ENCODE results near the gene ISL1. TPM values are rescaled to one million over a fixed set of nuclear protein-coding genes. Genes with fewer than 3 reads are reported as not detected.

ISL1 gene
- total RNA-seq, 1 experiment from 2014 or later = 1.2 TPM

DNA sequence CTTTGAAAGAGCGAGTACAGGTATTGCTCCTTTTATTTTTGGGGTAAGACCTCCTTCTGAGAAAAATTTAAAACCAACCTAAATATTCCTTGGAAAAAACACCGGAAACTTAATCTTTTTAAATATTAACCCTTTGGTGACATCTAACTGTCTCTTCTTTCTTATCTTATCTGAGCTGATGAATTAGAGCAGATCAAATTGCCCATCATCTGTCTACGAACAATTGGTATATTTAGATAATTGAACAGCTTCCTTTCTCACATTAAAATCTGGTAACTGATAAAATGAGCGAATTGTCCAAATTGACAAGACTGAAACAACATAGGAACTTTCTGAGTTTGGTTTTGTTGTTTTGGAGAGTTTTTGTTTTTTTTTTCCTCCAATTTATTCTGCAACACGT is 2.0 kb downstream of the ISL1 start:
- H3K4me3 Mint-ChIP-seq (ENCODE audit: unreplicated experiment) = peak overlapping the region; percentile 98
- H3K4me1 Mint-ChIP-seq (ENCODE audit: insufficient read depth, unreplicated experiment) = peaks cover 48% of the 10 kb centered on the region
- peaks cover 8% of the 10 kb centered on the region for H3K36me3 Mint-ChIP-seq (ENCODE audit: insufficient read depth, unreplicated experiment)
- no TSS peak for BruUV-seq (replicated peaks)
- intact Hi-C loops (cut with micrococcal nuclease) = loop anchor here (5.0 to 10.0 kb wide), 2 partner anchors 300 to 1412 kb away; no protein-coding TSS in a partner anchor
- no peaks in the 10 kb centered on the region for H3K27me3 Mint-ChIP-seq (ENCODE audit: insufficient read depth, unreplicated experiment)
- TF ChIP-seq, protein P1, sequence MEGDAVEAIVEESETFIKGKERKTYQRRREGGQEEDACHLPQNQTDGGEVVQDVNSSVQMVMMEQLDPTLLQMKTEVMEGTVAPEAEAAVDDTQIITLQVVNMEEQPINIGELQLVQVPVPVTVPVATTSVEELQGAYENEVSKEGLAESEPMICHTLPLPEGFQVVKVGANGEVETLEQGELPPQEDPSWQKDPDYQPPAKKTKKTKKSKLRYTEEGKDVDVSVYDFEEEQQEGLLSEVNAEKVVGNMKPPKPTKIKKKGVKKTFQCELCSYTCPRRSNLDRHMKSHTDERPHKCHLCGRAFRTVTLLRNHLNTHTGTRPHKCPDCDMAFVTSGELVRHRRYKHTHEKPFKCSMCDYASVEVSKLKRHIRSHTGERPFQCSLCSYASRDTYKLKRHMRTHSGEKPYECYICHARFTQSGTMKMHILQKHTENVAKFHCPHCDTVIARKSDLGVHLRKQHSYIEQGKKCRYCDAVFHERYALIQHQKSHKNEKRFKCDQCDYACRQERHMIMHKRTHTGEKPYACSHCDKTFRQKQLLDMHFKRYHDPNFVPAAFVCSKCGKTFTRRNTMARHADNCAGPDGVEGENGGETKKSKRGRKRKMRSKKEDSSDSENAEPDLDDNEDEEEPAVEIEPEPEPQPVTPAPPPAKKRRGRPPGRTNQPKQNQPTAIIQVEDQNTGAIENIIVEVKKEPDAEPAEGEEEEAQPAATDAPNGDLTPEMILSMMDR (IDR thresholded peaks at IDR 0.05; ENCODE audit: unreplicated experiment) = no peak
- ChIA-PET CTCF (interaction anchor here (0.6 to 1.3 kb wide), 6 partner anchors 30 to 799 kb away, joined by 3 to 7 read pairs (median 5); no protein-coding TSS in a partner anchor), POLR2A (interaction anchor here (0.7 to 2.1 kb wide), 6 partner anchors 12 to 576 kb away, joined by 3 to 6 read pairs (median 3); no protein-coding TSS in a partner anchor)
- H3K27ac Mint-ChIP-seq (ENCODE audit: low read depth, unreplicated experiment) = peak overlapping the region; percentile 83
- DNase-seq (ENCODE audit: unreplicated experiment) = no peak
- no peaks in the 10 kb centered on the region for H3K9me3 Mint-ChIP-seq (ENCODE audit: unreplicated experiment)

- peak overlapping the region; percentile 98 for H3K4me3 Mint-ChIP-seq (ENCODE audit: unreplicated experiment)
- DNase-seq (ENCODE audit: unreplicated experiment) = no peak
- H3K36me3 Mint-ChIP-seq (ENCODE audit: insufficient read depth, unreplicated experiment) = peaks cover 8% of the 10 kb centered on the region
- TF ChIP-seq, protein P1 (IDR thresholded peaks at IDR 0.05; ENCODE audit: unreplicated experiment) = no peak
- CTCF ChIA-PET = interaction anchor here (0.7 to 1.3 kb wide), 6 partner anchors 25 to 454 kb away, joined by 3 to 10 read pairs (median 3); no protein-coding TSS in a partner anchor
- BruUV-seq (replicated peaks) = no TSS peak
- POLR2A ChIA-PET = interaction anchor here (0.6 to 1.8 kb wide), 11 partner anchors 9 to 1575 kb away, joined by 3 to 15 read pairs (median 4); no protein-coding TSS in a partner anchor
- H3K27me3 Mint-ChIP-seq (ENCODE audit: insufficient read depth, unreplicated experiment) = no peaks in the 10 kb centered on the region
- no peaks in the 10 kb centered on the region for H3K9me3 Mint-ChIP-seq (ENCODE audit: unreplicated experiment)
- intact Hi-C loops (cut with micrococcal nuclease) = loop anchor here (5.0 to 10.0 kb wide), 2 partner anchors 298 to 1410 kb away; no protein-coding TSS in a partner anchor
- peaks cover 43% of the 10 kb centered on the region for H3K4me1 Mint-ChIP-seq (ENCODE audit: insufficient read depth, unreplicated experiment)
- peak overlapping the region; percentile 83 for H3K27ac Mint-ChIP-seq (ENCODE audit: low read depth, unreplicated experiment)
These were observed 4.0 kb downstream of the ISL1 start for GRCh38 chr5:51386916-51387883.

DNA sequence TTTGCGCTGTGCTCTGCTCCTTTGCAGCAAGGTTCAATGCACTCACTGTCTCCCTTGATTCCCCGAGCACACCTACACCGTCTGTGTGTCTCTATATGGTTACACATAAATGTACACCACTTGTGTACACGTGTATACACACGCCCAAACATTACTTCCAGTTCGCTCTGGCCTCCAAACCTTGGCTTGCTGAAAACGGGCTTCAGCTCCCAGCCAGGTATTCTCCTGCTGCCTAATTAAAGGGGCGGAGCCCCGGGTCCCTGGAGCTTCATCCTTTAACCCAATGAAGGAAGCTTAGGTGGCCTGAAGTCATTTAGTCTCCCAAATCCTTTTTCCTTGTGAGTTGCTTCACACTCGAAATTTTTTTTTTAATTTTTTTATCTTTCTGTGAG is 4.6 kb downstream of the ISL1 start:
- H3K4me1 Mint-ChIP-seq (ENCODE audit: insufficient read depth, unreplicated experiment) = peaks cover 50% of the 10 kb centered on the region
- no TSS peak for BruUV-seq (replicated peaks)
- CTCF ChIA-PET = interaction anchor here (0.5 to 1.3 kb wide), 8 partner anchors 9 to 1069 kb away, joined by 3 to 10 read pairs (median 3); no protein-coding TSS in a partner anchor
- peak overlapping the region; percentile 83 for H3K27ac Mint-ChIP-seq (ENCODE audit: low read depth, unreplicated experiment)
- POLR2A ChIA-PET = interaction anchor here (0.6 to 1.8 kb wide), 8 partner anchors 9 to 1574 kb away, joined by 3 to 15 read pairs (median 5); no protein-coding TSS in a partner anchor
- no peak for DNase-seq (ENCODE audit: unreplicated experiment)
- TF ChIP-seq, protein P1 (IDR thresholded peaks at IDR 0.05; ENCODE audit: unreplicated experiment) = no peak
- peak overlapping the region; percentile 98 for H3K4me3 Mint-ChIP-seq (ENCODE audit: unreplicated experiment)
- peaks cover 7% of the 10 kb centered on the region for H3K36me3 Mint-ChIP-seq (ENCODE audit: insufficient read depth, unreplicated experiment)
- H3K27me3 Mint-ChIP-seq (ENCODE audit: insufficient read depth, unreplicated experiment) = no peaks in the 10 kb centered on the region
- H3K9me3 Mint-ChIP-seq (ENCODE audit: unreplicated experiment) = no peaks in the 10 kb centered on the region
- intact Hi-C loops (cut with micrococcal nuclease) = loop anchor here (5.0 to 10.0 kb wide), 2 partner anchors 297 to 1409 kb away; no protein-coding TSS in a partner anchor
